K562 (cell line): ENCODE data around the gene SH3BP2. TPM values are rescaled to one million over a fixed set of nuclear protein-coding genes. Genes with fewer than 3 reads are reported as not detected.

ENCODE experiments used
- AFF1 ChIP-seq, 2 experiments: fragments of 450-650 bp; IDR thresholded peaks; 2 replicates each; pipeline ENCODE4 v1.6.1; 2018; ENCODE audit warnings: mild to moderate bottlenecking in 2 of 2, low read depth in 1 of 2; ENCODE audit not compliant: partially characterized antibody in 2 of 2
- ATF2 ChIP-seq: sonication (generic); formaldehyde crosslinking; IDR thresholded peaks from 2 replicates; pipeline ENCODE4 v1.8.1; 2022; ENCODE audit warnings: missing genetic modification reagents
- BRF1 ChIP-seq: IDR thresholded peaks from 3 replicates; pipeline ENCODE4 v1.6.1; 2011; ENCODE audit warnings: borderline replicate concordance, mild to moderate bottlenecking; ENCODE audit not compliant: insufficient read length; ENCODE audit errors: extremely low read depth
- FOXP4 ChIP-seq: sonication (generic); formaldehyde crosslinking; IDR thresholded peaks from 2 replicates; pipeline ENCODE4 v1.8.0; 2022; ENCODE audit warnings: mild to moderate bottlenecking, missing genetic modification reagents, borderline replicate concordance
- NCOR1 ChIP-seq: fragments of 450-650 bp; IDR thresholded peaks from 2 replicates; pipeline ENCODE4 v1.6.1; 2016; ENCODE audit warnings: mild to moderate bottlenecking, moderate library complexity
- ZBTB7A ChIP-seq: IDR thresholded peaks from 2 replicates; pipeline ENCODE4 v1.6.1; 2011; ENCODE audit warnings: low read depth, mild to moderate bottlenecking, low read length, moderate library complexity, borderline replicate concordance; ENCODE audit not compliant: control insufficient read depth
- ZFP1 ChIP-seq: fragments of 450-650 bp; formaldehyde crosslinking; IDR thresholded peaks from 2 replicates; pipeline ENCODE4 v1.4.0; 2020; ENCODE audit warnings: mild to moderate bottlenecking, mixed read lengths
- ZNF395 ChIP-seq: fragments of 200-800 bp; sonication (Bioruptor generic); IDR thresholded peaks from 2 replicates; pipeline ENCODE4 v1.6.1; 2017; ENCODE audit warnings: missing genetic modification characterization, missing compliant biosample characterization
- polyA plus RNA-seq, 8 experiments: library from polyadenylated mRNA; depleted of rRNA in 4 of 8; stranded (reverse) in 5 of 8; unstranded in 3 of 8; fragments of >200 nt; fragmentation: Nextera tagmentation in 2 of 8; fragmentation: Illumina TruSeq in 1 of 8; extraction: Ambion mirVana in 2 of 8; extraction: Trizol in 1 of 8; gene quantifications; 2 replicates each; pipeline versions ENCODE4 v1.2.1 to v1.2.3, GENCODE V29; 2011 to 2014; ENCODE audit warnings: inconsistent platforms in 1 of 8, missing spikeins in 1 of 8
- total RNA-seq, 7 experiments: library from RNA; depleted of rRNA in 6 of 7; stranded (reverse); fragments of >200 nt in 6 of 7; fragmentation: Illumina TruSeq in 2 of 7; extraction: Trizol in 2 of 7; gene quantifications; 2 replicates each; pipeline versions ENCODE4 v1.2.1 to v1.2.3, GENCODE V29; 2011 to 2021; ENCODE audit warnings: low replicate concordance in 1 of 7

SH3BP2 gene
- total and polyA plus RNA-seq, 9 of the 15 experiments (the other 6 are each of a cell fraction or from before 2014, with no cell fraction given), result 0.34 to 16.0 (median 5.1) TPM

GRCh38 chr4:2767705-2768074, 25.2 kb upstream of the SH3BP2 start (continued):
- no peak for TF ChIP-seq ATF2
- no peak for TF ChIP-seq AFF1 (IDR thresholded peaks at IDR 0.05; ENCODE audit: low read depth in 1 of 2, partially characterized antibody in 2 of 2)
- no peak for TF ChIP-seq ZFP1 (CRISPR knock-in tag)
- TF ChIP-seq ZNF395 (CRISPR knock-in tag), result no peak
- TF ChIP-seq BRF1, result no peak
- TF ChIP-seq ZBTB7A, result no peak
- TF ChIP-seq FOXP4 (CRISPR knock-in tag), result no peak
- no peak for TF ChIP-seq NCOR1
